A549 (cell line): ENCODE measurements around the gene GARIN3. TPM values are rescaled to one million over a fixed set of nuclear protein-coding genes. Genes with fewer than 3 reads are reported as not detected.
"Not testable (repeated sequence)": the region's sequence is repeated elsewhere in the genome, so short reads cannot be mapped to it uniquely, and the experiment has no call there.

Experiments used
- ATAC-seq, 2 experiments: fragments of 200-7000 bp in 1 of 2; fragments of >200 bp in 1 of 2; cut with Nextera tagmentation in 1 of 2; cut with Tn5 transposase in 1 of 2; 3 replicates each; pipeline versions ENCODE4 v1.8.0 to v1.9.1; 2018 to 2020; ENCODE audit warnings: mild to moderate bottlenecking in 1 of 2, moderate library complexity in 1 of 2
- CTCF ChIA-PET: fragments of 300-600 bp; sonication (Branson Sonifier 250); formaldehyde crosslinking; extraction: SDS; loops from one replicate; lab custom pipeline; 2021; ENCODE audit warnings: antibody characterized with exemption, inconsistent platforms; lab: Yijun Ruan, JAX
- POLR2A ChIA-PET: fragments of 350-600 bp; formaldehyde crosslinking; extraction: SDS; loops from one replicate; lab custom pipeline; 2021; ENCODE audit warnings: antibody characterized with exemption, inconsistent platforms; lab: Yijun Ruan, JAX
- DNase-seq, 2 experiments: peaks; one replicate each; pipeline versions ENCODE4 v3.0.0 to v3.0.0-alpha.2; 2011 to 2016; ENCODE audit warnings: low read depth in 1 of 2, low spot score in 1 of 2
- FAIRE-seq: peaks from 2 replicates; lab custom pipeline; 2011; peaks lifted over from hg19 to GRCh38; lab: Jason Lieb, UNC
- H3K27ac ChIP-seq, 2 experiments: fragments of >200 bp; sonication (Bioruptor Twin); formaldehyde crosslinking; 3 replicates each; pipeline ENCODE4 v1.5.1; 2016 to 2017
- H3K4me1 ChIP-seq: fragments of >200 bp; sonication (Bioruptor Twin); formaldehyde crosslinking; 3 replicates; pipeline ENCODE4 v1.6.1; 2016
- H3K4me2 ChIP-seq: fragments of >200 bp; sonication (Bioruptor Twin); formaldehyde crosslinking; 3 replicates; pipeline ENCODE4 v1.6.1; 2016
- H3K4me3 ChIP-seq: fragments of >200 bp; sonication (Bioruptor Twin); formaldehyde crosslinking; 3 replicates; pipeline ENCODE4 v1.5.1; 2016
- H3K9me3 ChIP-seq: fragments of >200 bp; sonication (Bioruptor Twin); formaldehyde crosslinking; 3 replicates; pipeline ENCODE4 v1.6.1; 2016
- CBX2 ChIP-seq: fragments of 200-600 bp; sonication (generic); IDR thresholded peaks from 2 replicates; pipeline ENCODE4 v1.6.1; 2016; ENCODE audit warnings: low read depth, mild to moderate bottlenecking, borderline replicate concordance
- CEBPB ChIP-seq, 2 experiments: fragments of >200 bp in 1 of 2; sonication (Bioruptor Twin) in 1 of 2; formaldehyde crosslinking in 1 of 2; IDR thresholded peaks; 2 replicates each; pipeline ENCODE4 v1.6.1; 2012 to 2016
- EHF ChIP-seq: fragments of 250-450 bp; sonication (Bioruptor Pico); IDR thresholded peaks from 2 replicates; pipeline ENCODE4 v1.5.0; 2020; ENCODE audit warnings: mild to moderate bottlenecking
- EP300 ChIP-seq, 2 experiments: fragments of >200 bp; sonication (Bioruptor Twin); formaldehyde crosslinking; IDR thresholded peaks; 2 replicates in 1 of 2; 3 replicates in 1 of 2; pipeline ENCODE4 v1.6.1; 2016 to 2017
- FOXS1 ChIP-seq: fragments of 250-450 bp; sonication (Bioruptor Pico); IDR thresholded peaks from 2 replicates; pipeline ENCODE4 v1.5.0; 2020; ENCODE audit warnings: mild to moderate bottlenecking, moderate library complexity
- HEYL ChIP-seq: fragments of 250-450 bp; sonication (Bioruptor Pico); IDR thresholded peaks from 2 replicates; pipeline ENCODE4 v1.8.0; 2021; ENCODE audit warnings: mild to moderate bottlenecking, moderate library complexity
- KDM5A ChIP-seq: fragments of 200-600 bp; sonication (generic); IDR thresholded peaks from 2 replicates; pipeline ENCODE4 v1.6.1; 2016; ENCODE audit warnings: antibody characterized with exemption, mild to moderate bottlenecking
- MAFK ChIP-seq: fragments of 450-650 bp; IDR thresholded peaks from 2 replicates; pipeline ENCODE4 v1.6.1; 2014; ENCODE audit not compliant: partially characterized antibody
- NFE2L2 ChIP-seq: fragments of 150-350 bp; conservative IDR thresholded peaks from 2 replicates; pipeline ENCODE4 v1.6.1; 2014; ENCODE audit warnings: low read length
- NPAS2 ChIP-seq: fragments of 250-450 bp; sonication (Bioruptor Pico); IDR thresholded peaks from 2 replicates; pipeline ENCODE4 v1.8.0; 2022; ENCODE audit warnings: mild to moderate bottlenecking, moderate library complexity, borderline replicate concordance
- PHF8 ChIP-seq: fragments of 200-600 bp; sonication (generic); IDR thresholded peaks from 2 replicates; pipeline ENCODE4 v1.6.1; 2016; ENCODE audit warnings: low read depth, mild to moderate bottlenecking, antibody characterized with exemption, moderate library complexity, borderline replicate concordance
- POLR2A ChIP-seq: IDR thresholded peaks from 2 replicates; pipeline ENCODE4 v1.6.1; 2012; ENCODE audit warnings: mild to moderate bottlenecking, low read length
- POLR2AphosphoS2 ChIP-seq: conservative IDR thresholded peaks from 2 replicates; pipeline ENCODE4 v1.6.1; 2012; ENCODE audit warnings: low read length, improper control_type of control experiment, inconsistent platforms
- RARB ChIP-seq: fragments of 250-450 bp; sonication (Bioruptor Pico); IDR thresholded peaks from 2 replicates; pipeline ENCODE4 v1.8.0; 2021; ENCODE audit warnings: mild to moderate bottlenecking, moderate library complexity
- RCOR1 ChIP-seq: fragments of 150-350 bp; IDR thresholded peaks from 2 replicates; pipeline ENCODE4 v1.6.1; 2014; ENCODE audit warnings: antibody characterized with exemption, low read length, low read depth
- RFX5 ChIP-seq: fragments of 450-650 bp; IDR thresholded peaks from 2 replicates; pipeline ENCODE4 v1.7.1; 2014; ENCODE audit warnings: antibody characterized with exemption, mild to moderate bottlenecking, moderate library complexity
- RNF2 ChIP-seq: fragments of 200-600 bp; sonication (generic); IDR thresholded peaks from 2 replicates; pipeline ENCODE4 v1.6.1; 2016; ENCODE audit warnings: low read depth, mild to moderate bottlenecking, antibody characterized with exemption, moderate library complexity, borderline replicate concordance
- SREBF2 ChIP-seq: fragments of 450-650 bp; IDR thresholded peaks from 2 replicates; pipeline ENCODE4 v1.6.1; 2014; ENCODE audit warnings: mild to moderate bottlenecking, moderate library complexity
- ZC3H11A ChIP-seq: fragments of 450-650 bp; IDR thresholded peaks from 2 replicates; pipeline ENCODE4 v1.6.1; 2014; ENCODE audit warnings: antibody characterized with exemption, mild to moderate bottlenecking
- ZNF302 ChIP-seq: fragments of 250-450 bp; sonication (Bioruptor Pico); IDR thresholded peaks from 2 replicates; pipeline ENCODE4 v1.9.0; 2021; ENCODE audit warnings: inconsistent platforms, mild to moderate bottlenecking, moderate library complexity
- WGBS: methylation state at CpG from one replicate; pipeline ENCODE4 v1.1.6; 2017; ENCODE audit errors: missing lambda C conversion rate; 5-methylcytosine and 5-hydroxymethylcytosine counted together
- polyA plus RNA-seq, 4 experiments: library from polyadenylated mRNA; depleted of rRNA in 3 of 4; stranded (reverse); fragments of >200 nt; fragmentation: RNase III in 1 of 4; extraction: RNeasy Plus Mini Kit Qiagen cat#74134 plus additional on column Dnase treatment in 1 of 4; gene quantifications; 2 replicates in 3 of 4; 3 replicates in 1 of 4; pipeline ENCODE4 v1.2.3, GENCODE V29; 2011 to 2017
- TF ChIP-seq, protein P1 (sequence below): fragments of >200 bp; sonication (Bioruptor Twin); formaldehyde crosslinking; IDR thresholded peaks from 2 replicates; pipeline ENCODE4 v1.6.1; 2016
- TF ChIP-seq, protein P2 (sequence below): fragments of >200 bp; sonication (Bioruptor Twin); formaldehyde crosslinking; IDR thresholded peaks from 3 replicates; pipeline ENCODE4 v1.5.1; 2016

Gene GARIN3
- polyA plus RNA-seq, 2 of the 4 experiments (the other 2 are of a cell fraction): not detected

DNA sequence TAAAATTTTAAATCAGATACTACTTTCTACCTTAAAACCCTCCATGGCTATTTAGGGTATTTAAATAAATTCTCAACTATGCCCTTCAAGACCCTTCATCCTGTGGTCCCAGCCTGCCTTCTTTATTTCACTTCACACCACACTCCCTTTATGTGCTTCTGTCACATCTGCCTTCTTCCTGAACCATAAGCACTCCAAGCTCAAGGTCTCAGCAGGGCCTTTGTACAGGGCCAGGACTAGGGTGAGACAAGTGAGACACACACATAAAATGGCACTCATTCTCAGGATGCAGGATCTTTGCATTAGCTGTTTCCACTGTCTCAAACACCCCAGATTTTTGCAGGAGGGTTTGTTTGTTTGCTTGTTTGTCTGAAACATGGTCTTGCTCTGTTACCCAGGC, 22.2 kb upstream of the GARIN3 start:
- ChIA-PET POLR2A (interaction anchor here (0.6 kb wide), 1 partner anchor 542 kb away, joined by 4 read pairs; no protein-coding TSS in a partner anchor), CTCF (interaction anchor here (1.8 kb wide), 1 partner anchor 19 kb away, joined by 3 read pairs; no protein-coding TSS in a partner anchor)

DNA sequence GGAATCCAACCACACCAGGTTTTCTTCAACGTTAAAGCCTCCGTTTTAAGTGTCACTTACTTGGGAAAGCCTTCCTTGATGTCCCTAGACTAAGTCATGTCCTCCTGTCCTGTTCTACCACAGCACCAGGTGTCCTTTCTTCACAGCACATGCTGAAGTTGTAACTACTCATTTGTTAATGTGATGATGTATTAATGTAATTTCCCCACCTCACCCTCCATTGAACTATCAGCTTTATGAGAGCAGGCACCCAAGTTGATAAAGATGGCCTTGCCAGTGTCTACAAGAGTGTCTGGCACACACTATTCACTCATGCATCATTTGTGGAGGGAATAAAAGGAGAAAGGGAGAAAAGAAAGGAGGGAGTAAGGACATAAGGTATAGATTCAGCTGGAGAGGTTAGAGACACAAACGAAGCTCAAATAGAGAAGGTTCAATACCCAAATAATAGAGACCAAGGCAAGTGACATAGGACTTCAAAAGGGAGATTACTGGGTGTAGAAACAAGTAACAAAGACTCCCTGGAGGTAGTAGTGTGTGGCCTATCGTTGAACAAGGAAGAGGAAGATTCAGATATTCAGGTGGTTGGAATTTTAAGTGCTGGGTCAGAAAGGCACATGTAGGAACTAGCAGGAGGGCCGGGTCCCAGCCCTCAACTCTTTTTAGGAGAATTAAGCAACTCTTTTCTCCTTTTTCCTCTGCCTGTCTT, 21.1 kb upstream of the GARIN3 start:
- ChIA-PET CTCF (interaction anchor here (1.8 kb wide), 1 partner anchor 18 kb away, joined by 3 read pairs; no protein-coding TSS in a partner anchor), POLR2A (interaction anchor here (0.6 kb wide), 1 partner anchor 23 kb away, joined by 8 read pairs; no protein-coding TSS in a partner anchor)
- no peak overlapping the region for H3K4me3 ChIP-seq
- H3K27ac ChIP-seq: no peak overlapping the region
- 20% methylated on average over 5 of the region's 5 CpGs for WGBS
- peaks cover 4% of the 10 kb centered on the region; the same call in 1 of the 3 replicates for H3K9me3 ChIP-seq
- H3K4me2 ChIP-seq: no peak overlapping the region
- FAIRE-seq (no peak), ATAC-seq (no peak), DNase-seq (no peak)
- no peaks in the 10 kb centered on the region for H3K4me1 ChIP-seq
- TF ChIP-seq MAFK: no peak
- no peak for TF ChIP-seq HEYL (CRISPR knock-in tag)
- no peak for TF ChIP-seq RARB (CRISPR knock-in tag)
- TF ChIP-seq POLR2A: no peak

More for the DNA sequence above, 22.2 kb upstream of the GARIN3 start:
- Histone ChIP-seq H3K4me1 (no peaks in the 10 kb centered on the region), H3K4me3 (no peak overlapping the region), H3K4me2 (no peak overlapping the region), H3K27ac (no peak overlapping the region), H3K9me3 (peaks cover 6% of the 10 kb centered on the region; the same call in 2 of the 3 replicates)
- ATAC-seq (no peak), DNase-seq (no peak), FAIRE-seq (no peak)
- TF ChIP-seq RNF2: no peak
- no peak for TF ChIP-seq NPAS2 (CRISPR knock-in tag)
- no peak for TF ChIP-seq POLR2AphosphoS2
- no peak for TF ChIP-seq PHF8
- no peak for TF ChIP-seq HEYL (CRISPR knock-in tag)

DNA sequence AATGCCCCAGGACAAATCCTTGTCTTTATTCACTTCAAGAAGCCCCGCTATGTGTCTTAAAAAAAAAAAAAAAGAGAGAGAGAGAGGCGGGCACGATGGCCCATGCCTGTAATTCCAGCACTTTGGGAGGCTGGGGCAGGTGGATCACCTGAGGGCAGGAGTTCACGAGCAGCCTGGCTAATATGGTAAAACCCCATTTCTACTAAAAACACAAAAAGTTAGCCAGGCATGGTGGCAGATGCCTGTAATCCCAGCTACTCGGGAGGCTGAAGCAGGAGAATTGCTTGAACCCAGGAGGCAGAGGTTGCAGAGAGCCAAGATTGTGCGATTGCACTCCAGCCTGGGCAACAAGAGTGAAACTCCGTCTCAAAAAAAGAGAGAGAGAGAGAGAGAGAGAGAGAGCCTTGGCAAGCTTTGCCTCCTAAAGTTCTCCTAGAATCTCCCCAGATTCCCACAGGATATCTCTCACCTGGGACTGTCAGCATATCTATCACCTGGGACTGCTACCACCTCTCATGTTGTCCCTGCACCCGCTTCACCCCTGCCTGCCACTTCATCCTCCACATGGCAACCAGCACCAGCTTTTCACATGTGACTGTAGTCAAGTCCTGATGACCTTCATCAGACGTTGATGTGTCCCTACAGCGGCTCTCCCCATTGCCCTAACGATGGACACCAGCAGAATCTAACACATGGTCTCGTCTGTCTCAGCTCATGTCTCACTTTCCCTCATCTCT, 20.4 kb upstream of the GARIN3 start:
- WGBS: 39% methylated on average over 12 of the region's 12 CpGs
- CTCF ChIA-PET: no interaction called here
- Histone ChIP-seq H3K4me3 (no peak overlapping the region), H3K27ac (no peak overlapping the region), H3K4me1 (no peaks in the 10 kb centered on the region), H3K9me3 (peaks cover 4% of the 10 kb centered on the region; the same call in 1 of the 3 replicates), H3K4me2 (no peak overlapping the region)
- no peak for FAIRE-seq
- ATAC-seq: no peak
- POLR2A ChIA-PET: no interaction called here
- no peak for DNase-seq
- TF ChIP-seq KDM5A (no peak), EHF (CRISPR knock-in tag) (no peak), SREBF2 (no peak), FOXS1 (CRISPR knock-in tag) (no peak), EP300 (IDR thresholded peaks at IDR 0.05) (no peak), CEBPB (IDR thresholded peaks at IDR 0.05) (no peak)

DNA sequence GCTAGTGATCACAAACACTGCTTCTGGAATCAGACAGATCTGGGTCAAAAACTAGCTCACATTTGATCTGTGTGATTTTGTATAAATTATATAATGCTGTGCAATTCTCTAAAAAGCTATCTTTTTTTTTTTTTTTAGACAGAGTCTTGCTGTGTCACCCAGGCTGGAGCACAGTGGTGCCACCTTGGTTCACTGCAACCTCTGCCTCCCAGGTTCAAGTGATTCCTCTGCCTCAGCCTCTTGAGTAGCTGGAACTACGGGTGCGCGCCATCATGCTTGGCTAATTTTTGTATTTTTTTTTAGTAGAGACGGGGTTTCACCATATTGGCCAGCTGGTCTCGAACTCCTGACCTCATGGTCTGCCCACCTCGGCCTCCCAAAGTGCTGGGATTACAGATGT, 19.1 kb upstream of the GARIN3 start:
- DNase-seq: not testable (repeated sequence)

DNA sequence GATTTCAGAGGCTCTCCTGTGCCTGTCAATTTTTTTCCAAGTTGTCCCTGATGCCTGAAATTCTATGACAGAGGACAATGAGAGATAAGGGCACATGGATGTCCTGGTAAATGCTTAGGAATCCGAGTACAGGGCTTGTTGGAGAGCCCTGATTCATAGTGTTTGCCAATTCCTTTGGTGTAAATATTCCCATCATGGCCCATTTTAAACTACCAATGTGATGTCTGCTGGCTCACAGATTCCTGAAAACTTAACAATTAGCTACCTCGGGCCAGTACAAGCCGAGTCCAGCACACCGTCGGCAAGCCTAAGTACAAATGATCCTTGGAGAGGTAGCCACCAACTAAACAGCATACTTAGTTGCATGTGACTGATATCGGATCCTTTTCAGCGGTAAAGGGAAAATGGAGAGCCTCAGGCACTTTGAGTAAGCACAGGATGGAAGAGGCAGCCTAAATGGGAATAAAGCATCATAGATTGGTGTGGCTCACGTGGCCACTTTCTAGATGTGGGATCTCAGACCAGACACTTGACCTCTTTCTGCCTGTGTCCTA, 18.1 kb upstream of the GARIN3 start:
- FAIRE-seq: no peak
- CTCF ChIA-PET: no interaction called here
- no peak for ATAC-seq
- peaks cover 4% of the 10 kb centered on the region; the same call in 1 of the 3 replicates for H3K9me3 ChIP-seq
- no peak for DNase-seq
- 34% methylated on average over 8 of the region's 8 CpGs for WGBS
- H3K4me3 ChIP-seq: no peak overlapping the region
- H3K27ac ChIP-seq: no peak overlapping the region
- H3K4me2 ChIP-seq: no peak overlapping the region
- POLR2A ChIA-PET: no interaction called here
- no peaks in the 10 kb centered on the region for H3K4me1 ChIP-seq
- TF ChIP-seq, protein P1, sequence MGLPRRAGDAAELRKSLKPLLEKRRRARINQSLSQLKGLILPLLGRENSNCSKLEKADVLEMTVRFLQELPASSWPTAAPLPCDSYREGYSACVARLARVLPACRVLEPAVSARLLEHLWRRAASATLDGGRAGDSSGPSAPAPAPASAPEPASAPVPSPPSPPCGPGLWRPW: no peak
- no peak for TF ChIP-seq RFX5
- no peak for TF ChIP-seq NFE2L2
- TF ChIP-seq FOXS1 (CRISPR knock-in tag): no peak
- no peak for TF ChIP-seq ZNF302 (CRISPR knock-in tag)
- no peak for TF ChIP-seq CBX2
- TF ChIP-seq, protein P2, sequence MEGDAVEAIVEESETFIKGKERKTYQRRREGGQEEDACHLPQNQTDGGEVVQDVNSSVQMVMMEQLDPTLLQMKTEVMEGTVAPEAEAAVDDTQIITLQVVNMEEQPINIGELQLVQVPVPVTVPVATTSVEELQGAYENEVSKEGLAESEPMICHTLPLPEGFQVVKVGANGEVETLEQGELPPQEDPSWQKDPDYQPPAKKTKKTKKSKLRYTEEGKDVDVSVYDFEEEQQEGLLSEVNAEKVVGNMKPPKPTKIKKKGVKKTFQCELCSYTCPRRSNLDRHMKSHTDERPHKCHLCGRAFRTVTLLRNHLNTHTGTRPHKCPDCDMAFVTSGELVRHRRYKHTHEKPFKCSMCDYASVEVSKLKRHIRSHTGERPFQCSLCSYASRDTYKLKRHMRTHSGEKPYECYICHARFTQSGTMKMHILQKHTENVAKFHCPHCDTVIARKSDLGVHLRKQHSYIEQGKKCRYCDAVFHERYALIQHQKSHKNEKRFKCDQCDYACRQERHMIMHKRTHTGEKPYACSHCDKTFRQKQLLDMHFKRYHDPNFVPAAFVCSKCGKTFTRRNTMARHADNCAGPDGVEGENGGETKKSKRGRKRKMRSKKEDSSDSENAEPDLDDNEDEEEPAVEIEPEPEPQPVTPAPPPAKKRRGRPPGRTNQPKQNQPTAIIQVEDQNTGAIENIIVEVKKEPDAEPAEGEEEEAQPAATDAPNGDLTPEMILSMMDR: no peak
- no peak for TF ChIP-seq ZC3H11A
- TF ChIP-seq RCOR1: no peak
- TF ChIP-seq SREBF2: no peak

More for the DNA sequence above, 19.1 kb upstream of the GARIN3 start:
- 65% methylated on average over 6 of the region's 6 CpGs for WGBS
- ATAC-seq, H3K4me2 ChIP-seq, FAIRE-seq, H3K9me3 ChIP-seq, POLR2A ChIA-PET, H3K4me3 ChIP-seq, H3K27ac ChIP-seq, H3K4me1 ChIP-seq: not testable (repeated sequence)
- CTCF ChIA-PET: interaction anchor here (0.6 to 0.7 kb wide), 3 partner anchors 85 to 427 kb away, joined by 3 to 4 read pairs (median 3); no protein-coding TSS in a partner anchor
